GM12873 (cell line): ENCODE measurements around the gene HABP4.

Experiments
- CTCF ChIP-seq: IDR thresholded peaks from 2 replicates; pipeline ENCODE4 v1.5.1; 2012; ENCODE audit warnings: low read depth, mild to moderate bottlenecking, moderate library complexity, low read length, control low read depth; ENCODE audit not compliant: insufficient read depth; ENCODE audit errors: missing control alignments

HABP4 gene

GRCh38 chr9:96449845-96450612, at the start of gene HABP4:
Gene HABP4 (plus strand): TSS chr9:96450169. CDS start chr9:96450280, 111 bp downstream.
- TF ChIP-seq CTCF = no peak

GRCh38 chr9:96408409-96409280, 41.3 kb upstream of the HABP4 start:
- no peak for TF ChIP-seq CTCF

- TF ChIP-seq CTCF = no peak
Observed at GRCh38 chr9:96411129-96411838, 38.7 kb upstream of the HABP4 start.

- TF ChIP-seq CTCF = no peak
Observed at GRCh38 chr9:96412174-96412913, 37.6 kb upstream of the HABP4 start.

GRCh38 chr9:96413302-96414221, 36.4 kb upstream of the HABP4 start:
- TF ChIP-seq CTCF = no peak

GRCh38 chr9:96417051-96417586, 32.9 kb upstream of the HABP4 start:
- TF ChIP-seq CTCF = peak; percentile 14
